Loucy (cell line): ENCODE data around the gene SLC4A1.

Experiments
- CTCF ChIP-seq: fragments of 200-600 bp; sonication (generic); conservative IDR thresholded peaks from 2 replicates; pipeline ENCODE4 v1.5.1; 2014; ENCODE audit warnings: mild to moderate bottlenecking, antibody characterized with exemption, low read length
- EZH2phosphoT487 ChIP-seq: fragments of 200-600 bp; IDR thresholded peaks from 2 replicates; pipeline ENCODE4 v1.6.1; 2018; ENCODE audit warnings: antibody characterized with exemption, mild to moderate bottlenecking, moderate library complexity, borderline replicate concordance

- TF ChIP-seq CTCF: no peak
- TF ChIP-seq EZH2phosphoT487: no peak
These were observed 47.1 kb upstream of the SLC4A1 start for GRCh38 chr17:44314869-44315661.
